GM12891 (cell line): ENCODE data around the gene SLC37A2.

Experiments
- POLR2A ChIP-seq: IDR thresholded peaks from 2 replicates; pipeline ENCODE4 v1.6.1; 2011; ENCODE audit warnings: low read depth, low read length, control low read depth
- POLR2AphosphoS5 ChIP-seq: IDR thresholded peaks from 2 replicates; pipeline ENCODE4 v1.6.1; 2011; ENCODE audit warnings: low read depth, low read length, control low read depth

DNA sequence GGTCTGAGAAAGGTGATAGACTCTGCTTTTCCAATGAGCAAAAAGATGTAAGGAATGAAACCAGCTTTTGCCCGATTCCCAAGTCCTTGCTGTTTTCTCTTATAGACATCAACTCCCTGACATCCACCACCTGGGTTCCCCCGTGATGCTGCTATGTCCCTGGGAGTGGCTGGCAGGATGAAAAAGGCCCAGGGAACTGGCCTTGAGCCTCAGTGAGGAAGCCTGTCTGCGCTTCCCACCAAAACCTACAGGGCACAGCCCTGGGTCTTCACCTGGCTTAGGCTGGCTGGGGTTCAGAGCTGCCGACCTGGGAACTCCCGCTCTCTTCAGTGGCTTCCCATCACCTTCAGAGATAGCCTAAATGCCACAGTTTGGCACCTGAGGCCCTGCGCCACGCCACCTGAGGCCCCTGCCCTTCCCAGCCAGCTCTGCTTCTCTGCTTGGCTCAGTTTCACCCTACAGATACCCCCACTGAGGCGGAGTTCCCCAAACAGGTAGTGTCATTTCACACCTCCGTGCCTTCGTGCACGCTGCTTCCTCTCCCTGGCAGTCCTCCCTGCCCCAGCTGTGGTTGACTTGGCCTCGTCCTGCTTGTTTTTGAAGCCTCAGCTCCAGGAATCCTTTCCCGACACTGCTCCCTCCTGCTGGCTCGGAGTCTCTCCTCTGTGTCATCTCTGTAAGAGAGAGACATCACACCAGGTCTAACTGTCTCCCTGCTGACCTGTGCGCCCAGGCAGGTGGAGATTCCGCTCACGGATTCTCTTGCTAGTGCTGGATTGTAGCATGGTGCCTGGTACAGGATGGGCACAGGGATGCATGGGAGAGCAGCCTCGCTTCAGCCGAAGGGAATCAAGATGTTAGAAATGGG, 10.7 kb downstream of the SLC37A2 start:
- TF ChIP-seq POLR2AphosphoS5: no peak
- TF ChIP-seq POLR2A: no peak
